ENCODE data around the gene ANXA8.
"Not testable (repeated sequence)": the region's sequence is repeated elsewhere in the genome, so short reads cannot be mapped to it uniquely, and the experiment has no call there.

The ANXA8 gene

GRCh38 chr10:47480133-47480532, 3.8 kb downstream of the ANXA8 start:
- H3K36me3 ChIP-seq (ENCODE audit: insufficient read depth, low read length); H3K4me1 ChIP-seq (ENCODE audit: control insufficient read depth, insufficient read depth, low read length, unreplicated experiment); H3K79me2 ChIP-seq (ENCODE audit: control insufficient read depth, insufficient read depth, low read length, unreplicated experiment); H3K27ac ChIP-seq (ENCODE audit: low read depth, low read length); H3K27me3 ChIP-seq (ENCODE audit: insufficient read depth, low read length); H2AFZ ChIP-seq (ENCODE audit: low read length, unreplicated experiment); H3K4me3 ChIP-seq (ENCODE audit: low read depth, low read length): not testable (repeated sequence)

DNA sequence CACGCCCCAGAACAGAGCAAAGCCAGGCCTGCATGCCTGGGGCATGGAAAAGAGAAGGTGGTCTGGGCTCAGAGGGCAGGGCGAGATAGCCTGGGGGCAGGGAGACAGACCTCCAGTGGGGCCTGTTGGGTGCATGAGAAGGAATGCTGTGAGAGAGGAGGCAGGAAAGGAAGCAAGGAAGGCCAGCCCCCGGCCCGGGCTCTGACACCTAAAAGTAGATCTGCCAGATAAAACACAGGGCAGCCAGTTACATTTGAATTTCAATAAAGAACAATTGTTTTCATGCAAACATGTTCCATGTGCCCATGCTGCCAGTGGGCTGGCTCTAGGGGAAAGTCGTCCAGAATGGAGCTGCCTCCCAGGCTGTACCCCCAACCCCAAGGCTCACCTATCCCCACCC, 5.8 kb downstream of the ANXA8 start:
- H3K27ac ChIP-seq (ENCODE audit: low read depth, low read length); H2AFZ ChIP-seq (ENCODE audit: low read length, unreplicated experiment); H3K27me3 ChIP-seq (ENCODE audit: insufficient read depth, low read length); H3K79me2 ChIP-seq (ENCODE audit: control insufficient read depth, insufficient read depth, low read length, unreplicated experiment); H3K4me3 ChIP-seq (ENCODE audit: low read depth, low read length); H3K4me1 ChIP-seq (ENCODE audit: control insufficient read depth, insufficient read depth, low read length, unreplicated experiment); H3K36me3 ChIP-seq (ENCODE audit: insufficient read depth, low read length): not testable (repeated sequence)

- H3K36me3 ChIP-seq (ENCODE audit: insufficient read depth, low read length); H3K79me2 ChIP-seq (ENCODE audit: control insufficient read depth, insufficient read depth, low read length, unreplicated experiment); H3K27me3 ChIP-seq (ENCODE audit: insufficient read depth, low read length); H3K4me1 ChIP-seq (ENCODE audit: control insufficient read depth, insufficient read depth, low read length, unreplicated experiment); H2AFZ ChIP-seq (ENCODE audit: low read length, unreplicated experiment); H3K4me3 ChIP-seq (ENCODE audit: low read depth, low read length); H3K27ac ChIP-seq (ENCODE audit: low read depth, low read length): not testable (repeated sequence)
Observed at GRCh38 chr10:47477078-47477477, 6.8 kb downstream of the ANXA8 start.

DNA sequence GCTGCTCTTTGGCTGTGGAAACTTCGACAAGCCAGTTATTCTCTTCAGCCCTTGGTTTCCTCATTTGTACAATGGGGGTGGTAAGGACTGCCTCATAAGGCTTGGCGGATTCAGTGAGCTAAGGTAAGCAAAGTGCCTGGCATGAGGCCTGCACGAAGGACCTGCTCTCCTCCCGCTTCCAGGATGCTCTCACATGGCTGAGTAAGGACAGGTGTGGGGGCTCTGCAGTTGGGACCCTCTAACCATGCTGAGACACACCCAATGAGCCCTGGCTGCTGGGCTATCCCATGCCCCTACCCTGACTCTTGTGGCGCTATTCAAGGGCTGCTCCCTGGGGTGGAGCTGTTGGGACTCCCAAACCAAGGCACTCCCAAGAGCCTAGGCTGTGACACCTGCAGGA, 8.8 kb downstream of the ANXA8 start:
- not testable (repeated sequence) for H3K4me1 ChIP-seq (ENCODE audit: control insufficient read depth, insufficient read depth, low read length, unreplicated experiment); H3K79me2 ChIP-seq (ENCODE audit: control insufficient read depth, insufficient read depth, low read length, unreplicated experiment); H3K36me3 ChIP-seq (ENCODE audit: insufficient read depth, low read length); H3K27me3 ChIP-seq (ENCODE audit: insufficient read depth, low read length); H3K4me3 ChIP-seq (ENCODE audit: low read depth, low read length); H3K27ac ChIP-seq (ENCODE audit: low read depth, low read length); H2AFZ ChIP-seq (ENCODE audit: low read length, unreplicated experiment)

DNA sequence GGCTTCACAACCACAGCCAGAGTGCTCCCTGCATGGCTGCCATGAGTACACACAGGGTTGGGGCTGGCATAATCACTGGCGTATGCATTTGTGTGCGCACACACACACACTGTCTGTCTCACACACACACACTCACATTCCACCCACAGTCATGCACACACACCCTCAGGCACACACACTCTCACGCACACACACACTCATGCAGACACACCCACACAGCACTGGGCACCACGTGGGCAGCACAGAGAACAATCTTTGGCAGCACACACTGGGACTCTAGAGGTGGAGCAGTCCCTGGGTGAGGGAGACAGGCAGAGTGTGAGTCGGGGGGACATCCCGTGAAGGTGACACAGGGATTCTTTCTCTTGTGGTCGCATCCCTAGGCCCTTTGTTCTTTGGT, 10.4 kb downstream of the ANXA8 start:
- H2AFZ ChIP-seq (ENCODE audit: low read length, unreplicated experiment); H3K27ac ChIP-seq (ENCODE audit: low read depth, low read length); H3K27me3 ChIP-seq (ENCODE audit: insufficient read depth, low read length); H3K79me2 ChIP-seq (ENCODE audit: control insufficient read depth, insufficient read depth, low read length, unreplicated experiment); H3K4me1 ChIP-seq (ENCODE audit: control insufficient read depth, insufficient read depth, low read length, unreplicated experiment); H3K36me3 ChIP-seq (ENCODE audit: insufficient read depth, low read length); H3K4me3 ChIP-seq (ENCODE audit: low read depth, low read length): not testable (repeated sequence)

GRCh38 chr10:47472647-47473046, 11.3 kb downstream of the ANXA8 start:
- H3K27ac ChIP-seq (ENCODE audit: low read depth, low read length); H3K4me1 ChIP-seq (ENCODE audit: control insufficient read depth, insufficient read depth, low read length, unreplicated experiment); H3K4me3 ChIP-seq (ENCODE audit: low read depth, low read length); H2AFZ ChIP-seq (ENCODE audit: low read length, unreplicated experiment); H3K36me3 ChIP-seq (ENCODE audit: insufficient read depth, low read length); H3K27me3 ChIP-seq (ENCODE audit: insufficient read depth, low read length); H3K79me2 ChIP-seq (ENCODE audit: control insufficient read depth, insufficient read depth, low read length, unreplicated experiment): not testable (repeated sequence)

DNA sequence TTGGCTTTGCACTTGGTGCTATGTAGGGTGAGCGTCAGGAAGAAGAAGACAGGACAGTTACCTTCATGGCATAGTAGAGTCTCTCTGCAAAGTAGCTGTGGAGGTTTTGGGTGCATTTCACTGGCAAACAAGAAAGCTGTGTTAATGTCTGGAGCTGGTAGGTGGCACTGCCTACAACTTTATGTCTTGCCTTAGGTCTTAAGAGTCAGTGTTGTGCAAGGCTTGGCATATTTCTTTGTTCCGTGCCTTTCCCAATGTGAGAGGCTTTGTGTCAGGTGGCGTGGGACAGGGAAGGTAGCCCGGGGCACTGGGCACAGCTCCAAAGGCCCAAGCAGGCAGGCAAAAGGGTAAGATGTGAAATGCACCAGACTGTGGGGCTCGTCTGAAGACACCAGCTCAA, 11.8 kb downstream of the ANXA8 start:
- H3K27ac ChIP-seq (ENCODE audit: low read depth, low read length); H3K27me3 ChIP-seq (ENCODE audit: insufficient read depth, low read length); H2AFZ ChIP-seq (ENCODE audit: low read length, unreplicated experiment); H3K4me3 ChIP-seq (ENCODE audit: low read depth, low read length); H3K4me1 ChIP-seq (ENCODE audit: control insufficient read depth, insufficient read depth, low read length, unreplicated experiment); H3K36me3 ChIP-seq (ENCODE audit: insufficient read depth, low read length); H3K79me2 ChIP-seq (ENCODE audit: control insufficient read depth, insufficient read depth, low read length, unreplicated experiment): not testable (repeated sequence)

DNA sequence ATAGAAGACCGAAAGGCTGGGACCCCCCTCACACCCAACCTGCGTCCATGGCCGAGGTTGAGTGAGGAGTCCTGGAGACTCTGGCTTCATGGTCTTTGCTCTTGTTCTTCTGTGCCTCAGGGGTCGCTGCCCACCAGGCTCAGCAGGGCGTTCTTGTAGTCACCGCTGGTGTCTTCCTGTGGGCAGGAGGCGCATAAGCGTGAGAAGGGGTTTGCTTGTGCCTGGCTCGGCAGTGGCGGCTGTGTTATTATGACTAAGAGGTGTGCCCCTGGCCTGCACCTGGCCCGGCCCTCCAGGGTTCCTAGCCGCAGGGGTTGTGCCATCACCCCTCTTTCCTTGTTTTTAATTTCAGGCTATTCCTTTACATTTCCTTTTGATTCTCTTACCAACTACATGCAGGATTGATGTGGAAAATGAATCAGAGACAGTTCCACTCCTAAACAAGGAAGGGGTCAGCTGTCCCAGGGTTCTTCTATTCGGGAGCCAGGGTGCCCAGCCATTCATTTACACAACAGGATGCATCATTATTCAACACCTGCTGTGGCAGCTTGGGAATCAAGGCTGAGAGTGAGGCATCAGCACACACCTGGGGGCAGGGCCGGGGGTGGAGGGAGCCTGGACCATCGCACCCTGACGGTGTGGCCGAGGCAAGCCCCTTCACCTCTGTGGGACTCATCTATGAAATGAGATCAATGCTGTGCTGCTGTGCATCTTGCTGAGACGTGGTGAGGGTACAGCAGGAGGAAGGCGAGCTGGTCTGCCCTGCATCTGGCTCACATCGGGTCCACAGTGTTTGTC, 15.0 kb downstream of the ANXA8 start:
- not testable (repeated sequence) for H2AFZ ChIP-seq (ENCODE audit: low read length, unreplicated experiment); H3K4me3 ChIP-seq (ENCODE audit: low read depth, low read length); H3K27me3 ChIP-seq (ENCODE audit: insufficient read depth, low read length); H3K79me2 ChIP-seq (ENCODE audit: control insufficient read depth, insufficient read depth, low read length, unreplicated experiment); H3K36me3 ChIP-seq (ENCODE audit: insufficient read depth, low read length); H3K27ac ChIP-seq (ENCODE audit: low read depth, low read length); H3K4me1 ChIP-seq (ENCODE audit: control insufficient read depth, insufficient read depth, low read length, unreplicated experiment)

GRCh38 chr10:47467957-47468356, 16.0 kb downstream of the ANXA8 start:
- not testable (repeated sequence) for H3K27ac ChIP-seq (ENCODE audit: low read depth, low read length); H3K4me1 ChIP-seq (ENCODE audit: control insufficient read depth, insufficient read depth, low read length, unreplicated experiment); H3K36me3 ChIP-seq (ENCODE audit: insufficient read depth, low read length); H3K79me2 ChIP-seq (ENCODE audit: control insufficient read depth, insufficient read depth, low read length, unreplicated experiment); H3K27me3 ChIP-seq (ENCODE audit: insufficient read depth, low read length); H3K4me3 ChIP-seq (ENCODE audit: low read depth, low read length); H2AFZ ChIP-seq (ENCODE audit: low read length, unreplicated experiment)

- not testable (repeated sequence) for H3K4me3 ChIP-seq (ENCODE audit: low read depth, low read length); H3K79me2 ChIP-seq (ENCODE audit: control insufficient read depth, insufficient read depth, low read length, unreplicated experiment); H3K36me3 ChIP-seq (ENCODE audit: insufficient read depth, low read length); H3K27ac ChIP-seq (ENCODE audit: low read depth, low read length); H3K27me3 ChIP-seq (ENCODE audit: insufficient read depth, low read length); H3K4me1 ChIP-seq (ENCODE audit: control insufficient read depth, insufficient read depth, low read length, unreplicated experiment); H2AFZ ChIP-seq (ENCODE audit: low read length, unreplicated experiment)
Observed at GRCh38 chr10:47467458-47467857, 16.5 kb downstream of the ANXA8 start.

GRCh38 chr10:47465216-47465917, 18.5 kb downstream of the ANXA8 start:
- H3K4me3 ChIP-seq (ENCODE audit: low read depth, low read length); H3K27ac ChIP-seq (ENCODE audit: low read depth, low read length); H3K36me3 ChIP-seq (ENCODE audit: insufficient read depth, low read length); H3K4me1 ChIP-seq (ENCODE audit: control insufficient read depth, insufficient read depth, low read length, unreplicated experiment); H2AFZ ChIP-seq (ENCODE audit: low read length, unreplicated experiment); H3K27me3 ChIP-seq (ENCODE audit: insufficient read depth, low read length); H3K79me2 ChIP-seq (ENCODE audit: control insufficient read depth, insufficient read depth, low read length, unreplicated experiment): not testable (repeated sequence)

All from ACC112 (cell line).